Choroid plexus epithelial cell (primary cell): ENCODE measurements around the gene KDM4D.
"Not testable (repeated sequence)": the region's sequence is repeated elsewhere in the genome, so short reads cannot be mapped to it uniquely, and the experiment has no call there.

Experiments
- DNase-seq: peaks from one replicate; pipeline ENCODE4 v3.0.0-alpha.2; 2010; ENCODE audit warnings: low read depth
- H3K4me3 ChIP-seq: 2 replicates; pipeline ENCODE4 v1.5.1; 2011; ENCODE audit warnings: low read depth, mild to moderate bottlenecking, control low read depth, low read length, moderate library complexity
- CTCF ChIP-seq: conservative IDR thresholded peaks from 2 replicates; pipeline ENCODE4 v1.5.1; 2011; ENCODE audit warnings: low read depth, mild to moderate bottlenecking, control low read depth, inconsistent platforms, low read length, moderate library complexity

Gene KDM4D

GRCh38 chr11:94928117-94928990, 45.2 kb upstream of the KDM4D start:
- no peak for TF ChIP-seq CTCF
- H3K4me3 ChIP-seq: no peak overlapping the region
- no peak for DNase-seq

- not testable (repeated sequence) for DNase-seq, H3K4me3 ChIP-seq
Observed at GRCh38 chr11:94932072-94932471, 41.4 kb upstream of the KDM4D start.

GRCh38 chr11:94932503-94932902, 41.0 kb upstream of the KDM4D start:
- no peak overlapping the region for H3K4me3 ChIP-seq
- no peak for DNase-seq
- no peak for TF ChIP-seq CTCF

GRCh38 chr11:94933223-94934130, 40.0 kb upstream of the KDM4D start:
- no peak overlapping the region for H3K4me3 ChIP-seq
- no peak for TF ChIP-seq CTCF
- DNase-seq: peak; percentile 96

- H3K4me3 ChIP-seq: no peak overlapping the region
- peak; percentile 85 for DNase-seq
- TF ChIP-seq CTCF: no peak
Observed at GRCh38 chr11:94934362-94934761, 39.1 kb upstream of the KDM4D start.

GRCh38 chr11:94934846-94935245, 38.7 kb upstream of the KDM4D start:
- no peak for DNase-seq
- TF ChIP-seq CTCF: no peak
- no peak overlapping the region for H3K4me3 ChIP-seq
